ENCODE measurements around the gene PCDHGA2.

PCDHGA2 gene

DNA sequence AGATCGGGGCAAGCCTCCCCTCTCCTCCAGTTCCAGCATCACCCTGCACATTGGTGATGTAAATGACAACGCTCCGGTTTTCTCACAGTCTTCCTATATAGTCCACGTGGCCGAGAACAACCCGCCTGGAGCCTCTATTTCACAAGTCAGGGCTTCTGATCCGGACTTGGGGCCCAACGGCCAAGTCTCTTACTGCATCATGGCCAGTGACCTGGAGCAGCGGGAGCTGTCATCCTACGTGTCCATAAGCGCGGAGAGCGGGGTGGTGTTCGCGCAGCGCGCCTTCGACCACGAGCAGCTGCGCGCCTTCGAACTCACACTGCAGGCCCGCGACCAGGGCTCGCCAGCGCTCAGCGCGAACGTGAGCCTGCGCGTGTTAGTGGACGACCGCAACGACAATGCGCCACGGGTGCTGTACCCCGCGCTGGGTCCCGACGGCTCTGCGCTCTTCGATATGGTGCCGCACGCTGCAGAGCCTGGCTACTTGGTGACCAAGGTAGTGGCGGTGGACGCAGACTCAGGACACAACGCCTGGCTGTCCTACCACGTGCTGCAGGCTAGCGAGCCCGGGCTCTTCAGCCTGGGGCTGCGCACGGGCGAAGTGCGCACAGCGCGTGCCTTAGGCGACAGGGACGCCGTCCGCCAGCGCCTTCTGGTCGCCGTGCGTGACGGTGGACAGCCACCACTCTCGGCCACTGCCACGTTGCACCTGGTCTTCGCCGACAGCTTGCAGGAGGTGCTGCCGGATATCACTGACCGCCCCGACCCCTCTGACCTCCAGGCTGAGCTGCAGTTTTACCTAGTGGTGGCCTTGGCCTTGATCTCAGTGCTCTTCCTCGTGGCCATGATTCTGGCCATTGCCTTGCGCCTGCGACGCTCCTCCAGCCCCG, 50.8 kb downstream of the PCDHGA2 start:
- H3K27me3 ChIP-seq (ENCODE audit: control insufficient read depth, insufficient read depth, low read length), result peaks cover 16% of the 10 kb centered on the region

DNA sequence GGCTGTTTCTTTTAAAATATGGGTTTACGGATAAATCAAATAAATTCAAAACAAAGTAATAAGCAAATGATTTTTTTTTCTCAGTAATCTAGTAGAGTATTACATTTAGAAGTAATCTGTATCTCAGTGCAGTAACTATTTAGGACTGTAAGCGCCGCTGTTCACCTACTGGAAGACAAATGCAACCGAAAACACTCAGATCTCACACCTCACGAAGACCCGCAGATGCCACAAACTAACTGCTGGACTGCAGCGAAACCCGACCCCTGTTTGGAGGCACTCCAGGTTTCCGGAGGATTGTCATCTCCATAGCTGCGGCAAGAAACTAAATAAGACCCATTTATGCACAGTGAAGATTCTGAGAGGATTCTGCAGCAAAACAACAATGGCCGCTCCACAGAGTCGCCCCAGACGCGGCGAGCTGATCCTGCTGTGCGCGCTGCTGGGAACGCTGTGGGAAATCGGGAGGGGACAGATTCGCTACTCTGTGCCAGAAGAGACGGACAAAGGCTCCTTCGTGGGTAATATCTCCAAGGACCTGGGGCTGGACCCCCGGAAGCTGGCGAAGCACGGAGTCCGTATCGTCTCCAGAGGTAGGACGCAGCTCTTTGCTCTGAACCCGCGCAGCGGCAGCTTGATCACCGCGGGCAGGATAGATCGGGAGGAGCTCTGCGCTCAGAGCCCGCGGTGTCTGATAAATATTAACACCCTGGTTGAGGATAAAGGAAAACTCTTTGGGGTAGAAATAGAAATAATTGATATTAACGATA, 54.1 kb downstream of the PCDHGA2 start, which contains the start of gene PCDHGA8:
PCDHGA8 (plus strand) TSS at position 205 of the 770 bp plus-strand sequence; CDS start at position 386, 181 bp downstream.
- Histone ChIP-seq H3K27me3 (ENCODE audit: control insufficient read depth, insufficient read depth, low read length) (peaks cover 16% of the 10 kb centered on the region), H3K4me1 (ENCODE audit: control insufficient read depth, insufficient read depth, low read length) (no peaks in the 10 kb centered on the region)

More for the DNA sequence above, 50.8 kb downstream of the PCDHGA2 start:
- Histone ChIP-seq H3K4me1 (ENCODE audit: control insufficient read depth, insufficient read depth, low read length) (no peaks in the 10 kb centered on the region), H3K9me3 (ENCODE audit: control insufficient read depth, low read length) (peaks cover 12% of the 10 kb centered on the region), H3K9ac (ENCODE audit: low read length) (no peak overlapping the region), H3K36me3 (ENCODE audit: control insufficient read depth, insufficient read depth, low read length) (no peaks in the 10 kb centered on the region), H3K4me3 (ENCODE audit: low read length) (no peak overlapping the region)

More for the DNA sequence above, 54.1 kb downstream of the PCDHGA2 start, which contains the start of gene PCDHGA8:
- Histone ChIP-seq H3K4me3 (ENCODE audit: low read length) (no peak within 1 kb of the TSS), H3K9me3 (ENCODE audit: control insufficient read depth, low read length) (peaks cover 17% of the 10 kb centered on the region), H3K36me3 (ENCODE audit: control insufficient read depth, insufficient read depth, low read length) (no peaks in the 10 kb centered on the region), H3K9ac (ENCODE audit: low read length) (no peak within 1 kb of the TSS)

Data from mucosa of stomach (tissue), 1 donor.